ENCODE data around the gene BBC3. TPM values are rescaled to one million over a fixed set of nuclear protein-coding genes. Genes with fewer than 3 reads are reported as not detected.

Gene BBC3
- total RNA-seq, 1 donor from 2014 or later, result 18.6 TPM

DNA sequence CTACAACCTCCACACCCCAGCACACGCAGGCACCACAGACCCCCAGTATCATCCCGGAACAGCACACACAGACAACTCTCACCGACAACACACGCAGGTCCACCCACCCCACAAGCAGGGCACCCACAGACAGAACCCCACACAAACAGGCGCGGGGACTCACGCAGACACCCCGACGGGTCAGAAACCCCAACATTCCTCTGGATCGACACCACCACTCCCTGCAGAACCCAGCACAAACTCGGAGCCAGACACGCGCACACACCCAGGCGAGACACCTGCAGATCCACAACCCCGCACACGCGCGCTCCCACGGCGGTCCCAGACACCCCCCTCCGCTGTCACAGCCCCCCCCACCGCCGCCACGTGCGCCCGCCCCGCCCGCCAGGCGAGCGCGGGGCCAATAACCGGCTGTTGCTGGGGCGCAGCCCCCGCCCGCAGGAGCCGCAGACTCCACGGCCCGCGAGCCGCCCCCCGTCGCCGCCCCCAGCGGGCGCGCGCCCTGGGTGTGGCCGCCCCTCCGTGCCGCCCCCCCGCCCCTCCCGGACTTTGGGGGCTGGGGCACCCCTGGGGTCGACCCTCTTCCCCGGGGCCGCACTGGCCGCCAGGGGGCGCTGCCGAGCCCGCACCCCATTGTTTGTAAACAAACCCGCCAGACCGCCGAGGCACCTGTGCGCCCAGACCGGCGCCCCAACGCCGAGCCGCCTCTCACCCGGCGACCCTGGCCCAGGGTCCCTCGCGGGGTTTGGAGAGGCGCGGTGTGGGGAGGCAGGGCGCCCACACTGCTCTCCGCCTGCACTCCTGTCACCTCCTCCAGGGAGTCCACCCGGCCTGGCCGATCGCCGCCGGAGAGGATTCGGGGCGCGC, 712 bp downstream of the BBC3 start:
- DNase-seq (ENCODE audit: low spot score), result peak; percentile 67
- Mint-ChIP-seq H3K4me3 (ENCODE audit: unreplicated experiment) (no peak overlapping the region), H3K36me3 (ENCODE audit: low read depth, unreplicated experiment) (peaks cover 11% of the 10 kb centered on the region), H3K27ac (ENCODE audit: unreplicated experiment) (no peak overlapping the region), H3K27me3 (ENCODE audit: unreplicated experiment) (peaks cover 20% of the 10 kb centered on the region), H3K4me1 (ENCODE audit: unreplicated experiment) (peaks cover 19% of the 10 kb centered on the region), H3K9me3 (ENCODE audit: unreplicated experiment) (no peaks in the 10 kb centered on the region)
- TF ChIP-seq, protein P1, sequence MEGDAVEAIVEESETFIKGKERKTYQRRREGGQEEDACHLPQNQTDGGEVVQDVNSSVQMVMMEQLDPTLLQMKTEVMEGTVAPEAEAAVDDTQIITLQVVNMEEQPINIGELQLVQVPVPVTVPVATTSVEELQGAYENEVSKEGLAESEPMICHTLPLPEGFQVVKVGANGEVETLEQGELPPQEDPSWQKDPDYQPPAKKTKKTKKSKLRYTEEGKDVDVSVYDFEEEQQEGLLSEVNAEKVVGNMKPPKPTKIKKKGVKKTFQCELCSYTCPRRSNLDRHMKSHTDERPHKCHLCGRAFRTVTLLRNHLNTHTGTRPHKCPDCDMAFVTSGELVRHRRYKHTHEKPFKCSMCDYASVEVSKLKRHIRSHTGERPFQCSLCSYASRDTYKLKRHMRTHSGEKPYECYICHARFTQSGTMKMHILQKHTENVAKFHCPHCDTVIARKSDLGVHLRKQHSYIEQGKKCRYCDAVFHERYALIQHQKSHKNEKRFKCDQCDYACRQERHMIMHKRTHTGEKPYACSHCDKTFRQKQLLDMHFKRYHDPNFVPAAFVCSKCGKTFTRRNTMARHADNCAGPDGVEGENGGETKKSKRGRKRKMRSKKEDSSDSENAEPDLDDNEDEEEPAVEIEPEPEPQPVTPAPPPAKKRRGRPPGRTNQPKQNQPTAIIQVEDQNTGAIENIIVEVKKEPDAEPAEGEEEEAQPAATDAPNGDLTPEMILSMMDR (IDR thresholded peaks at IDR 0.05; ENCODE audit: unreplicated experiment), result peak; percentile 99

DNA sequence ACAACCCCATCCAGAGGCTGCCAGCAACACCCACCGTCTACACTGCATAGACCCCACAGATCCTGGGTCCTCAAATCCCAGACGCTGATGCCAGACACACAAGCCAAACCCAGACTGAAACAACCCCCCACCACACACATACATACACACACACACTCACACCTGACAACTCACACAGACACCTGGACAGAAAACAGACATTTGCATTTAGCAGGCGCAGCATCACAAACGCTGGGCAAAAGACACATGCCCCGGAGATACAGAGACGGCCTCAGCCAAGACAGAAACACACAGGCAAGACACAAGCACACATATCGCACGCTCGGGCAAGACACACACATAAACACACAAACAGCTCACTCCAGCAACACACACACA, 1.3 kb downstream of the BBC3 start:
- Mint-ChIP-seq H3K36me3 (ENCODE audit: low read depth, unreplicated experiment) (peaks cover 12% of the 10 kb centered on the region), H3K9me3 (ENCODE audit: unreplicated experiment) (no peaks in the 10 kb centered on the region), H3K27ac (ENCODE audit: unreplicated experiment) (no peak overlapping the region), H3K4me3 (ENCODE audit: unreplicated experiment) (no peak overlapping the region), H3K27me3 (ENCODE audit: unreplicated experiment) (peaks cover 20% of the 10 kb centered on the region), H3K4me1 (ENCODE audit: unreplicated experiment) (peaks cover 19% of the 10 kb centered on the region)
- DNase-seq (ENCODE audit: low spot score), result no peak
- TF ChIP-seq, protein P1 (IDR thresholded peaks at IDR 0.05; ENCODE audit: unreplicated experiment), result no peak

DNA sequence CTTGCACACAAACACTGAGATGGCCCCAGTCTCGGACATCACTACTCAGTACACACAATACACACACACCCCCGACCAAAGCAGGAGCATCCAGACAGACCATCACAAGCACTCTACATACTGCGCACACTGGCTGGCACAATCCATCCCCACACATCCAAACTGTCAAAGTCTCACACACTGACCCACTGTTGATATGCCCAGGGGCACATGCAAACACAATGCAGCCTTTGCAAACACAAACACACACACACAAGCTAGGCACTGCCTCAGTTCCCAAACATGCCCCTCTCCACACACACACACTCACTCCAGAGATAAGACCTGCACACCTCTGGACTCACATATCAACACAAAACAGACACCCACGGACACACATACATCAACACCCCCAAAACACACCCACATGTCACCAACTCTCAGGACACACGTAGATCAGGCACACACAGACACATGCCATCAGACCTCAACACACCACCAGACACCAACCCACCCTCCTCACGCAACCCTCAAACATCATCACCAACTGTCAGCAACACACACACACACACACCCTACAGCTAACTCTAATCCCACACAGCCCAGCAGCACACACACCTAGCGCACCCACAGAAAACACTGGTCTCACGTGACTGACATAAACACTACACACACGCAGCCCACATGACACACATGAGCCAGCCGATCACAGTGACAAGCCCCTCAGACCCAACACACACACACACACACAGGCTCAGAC, 1.9 kb downstream of the BBC3 start:
- H3K4me3 Mint-ChIP-seq (ENCODE audit: unreplicated experiment), result no peak overlapping the region
- H3K27me3 Mint-ChIP-seq (ENCODE audit: unreplicated experiment), result peaks cover 20% of the 10 kb centered on the region
- peaks cover 19% of the 10 kb centered on the region for H3K4me1 Mint-ChIP-seq (ENCODE audit: unreplicated experiment)
- no peak overlapping the region for H3K27ac Mint-ChIP-seq (ENCODE audit: unreplicated experiment)
- peaks cover 12% of the 10 kb centered on the region for H3K36me3 Mint-ChIP-seq (ENCODE audit: low read depth, unreplicated experiment)
- DNase-seq (ENCODE audit: low spot score), result no peak
- TF ChIP-seq, protein P1 (IDR thresholded peaks at IDR 0.05; ENCODE audit: unreplicated experiment), result no peak
- H3K9me3 Mint-ChIP-seq (ENCODE audit: unreplicated experiment), result no peaks in the 10 kb centered on the region

DNA sequence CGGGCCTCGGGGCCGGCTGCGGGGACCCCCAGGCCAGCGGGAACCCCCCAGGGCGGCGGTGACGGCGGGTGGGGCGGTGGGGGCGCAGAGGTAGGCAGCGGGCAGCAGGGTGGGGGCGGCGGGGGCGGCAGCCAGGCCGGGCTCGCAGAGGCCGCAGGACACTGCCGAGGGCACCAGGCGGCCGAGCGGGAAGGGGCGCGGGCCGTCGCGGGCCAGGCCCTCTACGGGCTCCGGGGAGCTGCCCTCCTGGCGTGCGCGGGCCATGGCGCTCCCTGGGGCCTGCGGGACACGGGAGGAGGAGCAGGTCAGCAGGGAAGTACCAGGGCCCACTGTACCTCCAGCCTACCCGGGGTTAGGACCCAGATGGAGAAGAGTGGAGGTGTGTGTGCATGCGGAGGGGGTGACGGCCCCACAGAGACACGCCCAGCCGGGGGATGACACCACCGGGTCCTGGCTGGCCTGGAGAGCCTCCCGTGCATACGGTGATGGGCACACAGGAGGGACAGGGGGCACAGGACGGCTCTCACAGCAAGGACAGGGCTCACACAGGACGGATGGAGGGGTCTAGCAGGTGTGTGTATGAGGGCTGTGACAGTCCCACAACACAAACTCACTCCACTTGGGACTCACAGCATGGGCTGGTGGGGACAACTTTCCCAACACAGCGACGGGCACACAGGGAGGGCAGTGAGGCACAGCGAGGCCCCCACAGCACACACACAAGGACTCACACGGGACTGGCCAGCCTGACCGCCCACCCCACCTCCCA, 2.6 kb downstream of the BBC3 start:
- no peak for DNase-seq (ENCODE audit: low spot score)
- Mint-ChIP-seq H3K27ac (ENCODE audit: unreplicated experiment) (no peak overlapping the region), H3K9me3 (ENCODE audit: unreplicated experiment) (no peaks in the 10 kb centered on the region), H3K4me1 (ENCODE audit: unreplicated experiment) (peaks cover 19% of the 10 kb centered on the region), H3K36me3 (ENCODE audit: low read depth, unreplicated experiment) (peaks cover 12% of the 10 kb centered on the region), H3K27me3 (ENCODE audit: unreplicated experiment) (peaks cover 20% of the 10 kb centered on the region), H3K4me3 (ENCODE audit: unreplicated experiment) (no peak overlapping the region)
- TF ChIP-seq, protein P1 (IDR thresholded peaks at IDR 0.05; ENCODE audit: unreplicated experiment), result no peak

Measured in endothelial cell (in vitro differentiated cells).